ENCODE data around the gene ORAI2. TPM values are rescaled to one million over a fixed set of nuclear protein-coding genes. Genes with fewer than 3 reads are reported as not detected.

The ORAI2 gene
- total and polyA plus RNA-seq, 2 of the 4 experiments (the other 2 are of a cell fraction): 52.0 to 58.3 TPM

DNA sequence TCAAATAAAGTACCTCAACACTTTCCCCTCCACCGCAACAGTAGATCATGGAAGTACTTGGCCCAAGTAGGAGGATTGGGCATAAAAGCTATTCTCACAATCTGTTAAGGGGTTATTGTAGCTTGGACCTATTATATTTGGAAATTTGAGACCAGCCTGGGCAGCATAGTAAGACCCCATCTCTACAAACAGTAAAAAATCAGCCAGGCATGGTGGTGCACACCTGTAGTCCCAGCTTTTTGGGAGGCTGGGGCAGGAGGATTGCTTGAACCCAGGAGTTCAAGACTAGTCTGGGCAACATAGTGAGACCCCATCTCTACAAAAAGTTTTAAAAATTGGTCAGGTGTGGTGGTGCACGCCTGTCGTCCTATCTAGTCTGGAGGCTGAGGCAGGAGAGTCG lies 24.0 kb upstream of the ORAI2 start:
- Histone ChIP-seq H3K4me1 (ENCODE audit: control insufficient read depth, insufficient read depth, low read length) (no peaks in the 10 kb centered on the region), H3K14ac (replicated peaks; ENCODE audit: low read depth, low read length) (no peak overlapping the region), H3K79me1 (ENCODE audit: low read depth in 1 of 2, low read length in 2 of 2) (peaks cover 31 to 56% of the 10 kb centered on the region in 2 experiments), H3K27me3 (ENCODE audit: control insufficient read depth, insufficient read depth, low read length) (no peaks in the 10 kb centered on the region), H3K23ac (ENCODE audit: low read depth, low read length) (no peak overlapping the region), H2BK20ac (ENCODE audit: low read depth, low read length) (no peak overlapping the region), H3K9me3 (ENCODE audit: control insufficient read depth, insufficient read depth, low read length) (no peaks in the 10 kb centered on the region), H3K4ac (ENCODE audit: low read depth, low read length) (no peak overlapping the region), H3K4me2 (ENCODE audit: low read depth, low read length) (no peak overlapping the region), H3K18ac (ENCODE audit: low read depth, low read length) (no peak overlapping the region), H2BK15ac (ENCODE audit: low read depth, low read length) (no peak overlapping the region), H4K20me1 (ENCODE audit: insufficient read depth, low read length) (peaks cover 13% of the 10 kb centered on the region), H2BK120ac (ENCODE audit: low read depth, low read length) (no peak overlapping the region), H2BK5ac (ENCODE audit: low read depth, low read length, poor library complexity, severe bottlenecking) (no peak overlapping the region), H4K91ac (ENCODE audit: insufficient read depth, low read depth, low read length) (no peak overlapping the region), H3K9me1 (ENCODE audit: insufficient read depth, low read length) (no peaks in the 10 kb centered on the region), H2AFZ (replicated peaks; ENCODE audit: low read length, poor library complexity) (no peak overlapping the region), H3K56ac (ENCODE audit: extremely low read depth, insufficient read depth, low read length) (no peak overlapping the region), H3K9ac (ENCODE audit: low read depth, low read length) (no peak overlapping the region), H2AK9ac (replicated peaks; ENCODE audit: low read depth, low read length, poor library complexity) (no peak overlapping the region), H2AK5ac (ENCODE audit: low read depth, low read length) (no peak overlapping the region), H3K27ac (ENCODE audit: insufficient read depth, low read length) (no peak overlapping the region), H4K5ac (ENCODE audit: low read depth, low read length) (no peak overlapping the region), H3K4me3 (ENCODE audit: insufficient read depth, low read depth, low read length) (no peak overlapping the region), H4K8ac (ENCODE audit: low read depth in 2 of 2, low read length in 2 of 2) (no peak overlapping the region), H3K36me3 (ENCODE audit: control insufficient read depth, insufficient read depth, low read length) (peaks cover 60% of the 10 kb centered on the region)
- no peak for TF ChIP-seq RCOR1 (IDR thresholded peaks at IDR 0.05; ENCODE audit: insufficient replicate concordance, low read length)
- no peak for TF ChIP-seq NFE2L2 (IDR thresholded peaks at IDR 0.05; ENCODE audit: low read depth, low read length)
- TF ChIP-seq FOS (IDR thresholded peaks at IDR 0.05; ENCODE audit: low read depth, low read length): no peak
- TF ChIP-seq CEBPB (IDR thresholded peaks at IDR 0.05; ENCODE audit: low read depth, low read length): no peak
- no peak for TF ChIP-seq SMC3 (IDR thresholded peaks at IDR 0.05; ENCODE audit: low read depth, low read length)
- TF ChIP-seq, protein P1, sequence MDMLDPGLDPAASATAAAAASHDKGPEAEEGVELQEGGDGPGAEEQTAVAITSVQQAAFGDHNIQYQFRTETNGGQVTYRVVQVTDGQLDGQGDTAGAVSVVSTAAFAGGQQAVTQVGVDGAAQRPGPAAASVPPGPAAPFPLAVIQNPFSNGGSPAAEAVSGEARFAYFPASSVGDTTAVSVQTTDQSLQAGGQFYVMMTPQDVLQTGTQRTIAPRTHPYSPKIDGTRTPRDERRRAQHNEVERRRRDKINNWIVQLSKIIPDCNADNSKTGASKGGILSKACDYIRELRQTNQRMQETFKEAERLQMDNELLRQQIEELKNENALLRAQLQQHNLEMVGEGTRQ (IDR thresholded peaks at IDR 0.05; ENCODE audit: low read depth, low read length): no peak
- no peak for TF ChIP-seq CHD1 (IDR thresholded peaks at IDR 0.05; ENCODE audit: low read depth, low read length)
- no peak for TF ChIP-seq MXI1 (IDR thresholded peaks at IDR 0.05; ENCODE audit: borderline replicate concordance, low read depth, low read length)
- TF ChIP-seq, protein P2, sequence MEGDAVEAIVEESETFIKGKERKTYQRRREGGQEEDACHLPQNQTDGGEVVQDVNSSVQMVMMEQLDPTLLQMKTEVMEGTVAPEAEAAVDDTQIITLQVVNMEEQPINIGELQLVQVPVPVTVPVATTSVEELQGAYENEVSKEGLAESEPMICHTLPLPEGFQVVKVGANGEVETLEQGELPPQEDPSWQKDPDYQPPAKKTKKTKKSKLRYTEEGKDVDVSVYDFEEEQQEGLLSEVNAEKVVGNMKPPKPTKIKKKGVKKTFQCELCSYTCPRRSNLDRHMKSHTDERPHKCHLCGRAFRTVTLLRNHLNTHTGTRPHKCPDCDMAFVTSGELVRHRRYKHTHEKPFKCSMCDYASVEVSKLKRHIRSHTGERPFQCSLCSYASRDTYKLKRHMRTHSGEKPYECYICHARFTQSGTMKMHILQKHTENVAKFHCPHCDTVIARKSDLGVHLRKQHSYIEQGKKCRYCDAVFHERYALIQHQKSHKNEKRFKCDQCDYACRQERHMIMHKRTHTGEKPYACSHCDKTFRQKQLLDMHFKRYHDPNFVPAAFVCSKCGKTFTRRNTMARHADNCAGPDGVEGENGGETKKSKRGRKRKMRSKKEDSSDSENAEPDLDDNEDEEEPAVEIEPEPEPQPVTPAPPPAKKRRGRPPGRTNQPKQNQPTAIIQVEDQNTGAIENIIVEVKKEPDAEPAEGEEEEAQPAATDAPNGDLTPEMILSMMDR (conservative IDR thresholded peaks at IDR 0.05; ENCODE audit: low read depth, low read length): no peak
- no peak for TF ChIP-seq BHLHE40 (IDR thresholded peaks at IDR 0.05; ENCODE audit: low read depth, low read length)
- CTCF ChIA-PET: no interaction called here
- ATAC-seq (ENCODE audit: low read depth) (no peak), DNase-seq (no peak)
- POLR2A ChIA-PET (ENCODE audit: unreplicated experiment): no interaction called here
- dilution Hi-C loops (cut with HindIII; ENCODE audit: low sequenced_read_pairs, unreplicated experiment) (no loop called here), in situ Hi-C loops (cut with MboI; ENCODE audit: low sequenced_read_pairs) (no loop called here), intact Hi-C loops (cut with micrococcal nuclease) (no loop called here)
- no TSS peak for BruUV-seq (replicated peaks)
- WGBS, 2 experiments (ENCODE audit: extremely low coverage in 2 of 2, insufficient read length in 1 of 2): no CpG with 5 or more reads among the region's 4 CpGs

Measured in IMR-90 (cell line).